ENCODE measurements around the gene IL18BP.

The IL18BP gene

GRCh38 chr11:72018171-72018570 lies 19.5 kb downstream of the IL18BP start (continued):
- no peak for TF ChIP-seq PATZ1 (CRISPR knock-in tag; IDR thresholded peaks at IDR 0.05; ENCODE audit: borderline replicate concordance)
- TF ChIP-seq, protein P1, sequence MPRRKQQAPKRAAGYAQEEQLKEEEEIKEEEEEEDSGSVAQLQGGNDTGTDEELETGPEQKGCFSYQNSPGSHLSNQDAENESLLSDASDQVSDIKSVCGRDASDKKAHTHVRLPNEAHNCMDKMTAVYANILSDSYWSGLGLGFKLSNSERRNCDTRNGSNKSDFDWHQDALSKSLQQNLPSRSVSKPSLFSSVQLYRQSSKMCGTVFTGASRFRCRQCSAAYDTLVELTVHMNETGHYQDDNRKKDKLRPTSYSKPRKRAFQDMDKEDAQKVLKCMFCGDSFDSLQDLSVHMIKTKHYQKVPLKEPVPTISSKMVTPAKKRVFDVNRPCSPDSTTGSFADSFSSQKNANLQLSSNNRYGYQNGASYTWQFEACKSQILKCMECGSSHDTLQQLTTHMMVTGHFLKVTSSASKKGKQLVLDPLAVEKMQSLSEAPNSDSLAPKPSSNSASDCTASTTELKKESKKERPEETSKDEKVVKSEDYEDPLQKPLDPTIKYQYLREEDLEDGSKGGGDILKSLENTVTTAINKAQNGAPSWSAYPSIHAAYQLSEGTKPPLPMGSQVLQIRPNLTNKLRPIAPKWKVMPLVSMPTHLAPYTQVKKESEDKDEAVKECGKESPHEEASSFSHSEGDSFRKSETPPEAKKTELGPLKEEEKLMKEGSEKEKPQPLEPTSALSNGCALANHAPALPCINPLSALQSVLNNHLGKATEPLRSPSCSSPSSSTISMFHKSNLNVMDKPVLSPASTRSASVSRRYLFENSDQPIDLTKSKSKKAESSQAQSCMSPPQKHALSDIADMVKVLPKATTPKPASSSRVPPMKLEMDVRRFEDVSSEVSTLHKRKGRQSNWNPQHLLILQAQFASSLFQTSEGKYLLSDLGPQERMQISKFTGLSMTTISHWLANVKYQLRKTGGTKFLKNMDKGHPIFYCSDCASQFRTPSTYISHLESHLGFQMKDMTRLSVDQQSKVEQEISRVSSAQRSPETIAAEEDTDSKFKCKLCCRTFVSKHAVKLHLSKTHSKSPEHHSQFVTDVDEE (CRISPR knock-in tag; IDR thresholded peaks at IDR 0.05): no peak
- no peak for TF ChIP-seq ZC3H10 (CRISPR knock-in tag; IDR thresholded peaks at IDR 0.05)
- TF ChIP-seq ZNF70 (CRISPR knock-in tag; IDR thresholded peaks at IDR 0.05): no peak
- TF ChIP-seq ISL1 (CRISPR knock-in tag; IDR thresholded peaks at IDR 0.05): no peak
- TF ChIP-seq TOX (CRISPR knock-in tag; IDR thresholded peaks at IDR 0.05; ENCODE audit: borderline replicate concordance): no peak

DNA sequence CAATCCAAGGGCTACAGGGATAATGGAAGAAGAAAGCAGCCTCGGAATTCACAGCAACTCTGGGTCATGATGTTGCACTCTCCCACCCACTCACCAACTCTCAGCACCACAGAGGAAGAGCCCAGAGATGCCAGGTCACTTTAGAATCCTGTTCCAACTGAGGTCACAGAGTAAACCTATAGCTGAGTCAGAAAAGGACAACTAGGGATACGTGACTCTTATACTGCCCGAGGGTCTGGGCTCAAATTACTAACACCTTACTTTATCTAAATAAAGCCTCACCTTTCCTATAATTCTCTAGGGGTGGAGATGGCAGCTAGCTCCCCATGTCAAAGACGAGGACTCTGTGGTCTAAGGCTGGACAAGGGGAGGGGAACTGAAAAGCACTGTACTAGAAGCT lies 24.6 kb downstream of the IL18BP start:
- no peak for ATAC-seq

GRCh38 chr11:72024069-72024754 lies 25.5 kb downstream of the IL18BP start:
- no peak for ATAC-seq
- no peak for TF ChIP-seq ZNF565 (CRISPR knock-in tag; conservative IDR thresholded peaks at IDR 0.05; ENCODE audit: low read depth)
- TF ChIP-seq CREB5 (CRISPR knock-in tag; IDR thresholded peaks at IDR 0.05; ENCODE audit: low read depth): no peak
- no peak for TF ChIP-seq BACH2 (CRISPR knock-in tag; IDR thresholded peaks at IDR 0.05; ENCODE audit: borderline replicate concordance)
- peak; percentile 65 for TF ChIP-seq TCF4 (CRISPR knock-in tag; IDR thresholded peaks at IDR 0.05; ENCODE audit: borderline replicate concordance)
- TF ChIP-seq, protein P2, sequence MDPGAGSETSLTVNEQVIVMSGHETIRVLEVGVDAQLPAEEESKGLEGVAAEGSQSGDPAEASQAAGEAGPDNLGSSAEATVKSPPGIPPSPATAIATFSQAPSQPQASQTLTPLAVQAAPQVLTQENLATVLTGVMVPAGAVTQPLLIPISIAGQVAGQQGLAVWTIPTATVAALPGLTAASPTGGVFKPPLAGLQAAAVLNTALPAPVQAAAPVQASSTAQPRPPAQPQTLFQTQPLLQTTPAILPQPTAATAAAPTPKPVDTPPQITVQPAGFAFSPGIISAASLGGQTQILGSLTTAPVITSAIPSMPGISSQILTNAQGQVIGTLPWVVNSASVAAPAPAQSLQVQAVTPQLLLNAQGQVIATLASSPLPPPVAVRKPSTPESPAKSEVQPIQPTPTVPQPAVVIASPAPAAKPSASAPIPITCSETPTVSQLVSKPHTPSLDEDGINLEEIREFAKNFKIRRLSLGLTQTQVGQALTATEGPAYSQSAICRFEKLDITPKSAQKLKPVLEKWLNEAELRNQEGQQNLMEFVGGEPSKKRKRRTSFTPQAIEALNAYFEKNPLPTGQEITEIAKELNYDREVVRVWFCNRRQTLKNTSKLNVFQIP (CRISPR knock-in tag; IDR thresholded peaks at IDR 0.05; ENCODE audit: borderline replicate concordance, low read depth): no peak

More for the DNA sequence above, 24.6 kb downstream of the IL18BP start:
- no peak for TF ChIP-seq TOX (CRISPR knock-in tag; IDR thresholded peaks at IDR 0.05; ENCODE audit: borderline replicate concordance)
- TF ChIP-seq ESRRG (CRISPR knock-in tag; IDR thresholded peaks at IDR 0.05): no peak
- no peak for TF ChIP-seq ISL1 (CRISPR knock-in tag; IDR thresholded peaks at IDR 0.05)
- TF ChIP-seq OSR1 (CRISPR knock-in tag; IDR thresholded peaks at IDR 0.05): no peak
- no peak for TF ChIP-seq CREB5 (CRISPR knock-in tag; IDR thresholded peaks at IDR 0.05; ENCODE audit: low read depth)
- TF ChIP-seq GLIS3 (CRISPR knock-in tag; IDR thresholded peaks at IDR 0.05): no peak
- no peak for TF ChIP-seq ARNTL (CRISPR knock-in tag; IDR thresholded peaks at IDR 0.05; ENCODE audit: borderline replicate concordance, low read depth)
- TF ChIP-seq SNAI2 (CRISPR knock-in tag; IDR thresholded peaks at IDR 0.05): no peak
- TF ChIP-seq, protein P2 (CRISPR knock-in tag; IDR thresholded peaks at IDR 0.05; ENCODE audit: borderline replicate concordance, low read depth): no peak
- TF ChIP-seq, protein P1 (CRISPR knock-in tag; IDR thresholded peaks at IDR 0.05): no peak
